Common myeloid progenitor, CD34-positive (primary cell): Measurements from ENCODE around the gene KRTAP29-1. TPM values are rescaled to one million over a fixed set of nuclear protein-coding genes. Genes with fewer than 3 reads are reported as not detected.
"Not testable (repeated sequence)": the region's sequence is repeated elsewhere in the genome, so short reads cannot be mapped to it uniquely, and the experiment has no call there.

Experiments used
- CTCF ChIA-PET: fragments of 350-600 bp; sonication (Branson Sonifier 250); formaldehyde crosslinking; loops from one replicate; lab custom pipeline; 2021; ENCODE audit warnings: antibody characterized with exemption; lab: Charles Lee
- POLR2A ChIA-PET: fragments of 350-600 bp; sonication (Branson Sonifier 250); formaldehyde crosslinking; loops from one replicate; lab custom pipeline; 2021; ENCODE audit warnings: antibody characterized with exemption; lab: Charles Lee
- DNase-seq, 3 donors: peaks; one replicate each; pipeline versions ENCODE4 v3.0.0 to v3.0.0-alpha.2; 2013
- H3K27ac ChIP-seq, 2 experiments: 1 replicate in 1 of 2; 2 replicates in 1 of 2; pipeline ENCODE4 v1.7.0; 2013; ENCODE audit warnings: inconsistent platforms in 2 of 2, low read length in 2 of 2, mild to moderate bottlenecking in 2 of 2, low read depth in 1 of 2, moderate library complexity in 1 of 2; ENCODE audit not compliant: severe bottlenecking in 2 of 2, insufficient read depth in 1 of 2, poor library complexity in 1 of 2
- H3K27me3 ChIP-seq, 5 experiments: replicated peaks in 2 of 5; 1 replicate in 3 of 5; 2 replicates in 2 of 5; pipeline versions ENCODE4 v1.6.1 to v1.7.0; 2013; ENCODE audit warnings: low read length in 4 of 5, mild to moderate bottlenecking in 2 of 5, moderate library complexity in 2 of 5, inconsistent platforms in 1 of 5; ENCODE audit not compliant: insufficient read depth in 5 of 5, control insufficient read depth in 4 of 5
- H3K36me3 ChIP-seq, 4 experiments: 1 replicate in 2 of 4; 2 replicates in 2 of 4; pipeline versions ENCODE4 v1.6.1 to v1.7.0; 2013; ENCODE audit warnings: low read length in 3 of 4, control low read depth in 1 of 4, mild to moderate bottlenecking in 1 of 4; ENCODE audit not compliant: control insufficient read depth in 4 of 4, insufficient read depth in 4 of 4
- H3K4me1 ChIP-seq, 4 experiments: 1 replicate in 3 of 4; 2 replicates in 1 of 4; pipeline versions ENCODE4 v1.6.1 to v1.7.1; 2013; ENCODE audit warnings: low read length in 3 of 4, mild to moderate bottlenecking in 3 of 4, control low read depth in 1 of 4, inconsistent platforms in 1 of 4, moderate library complexity in 1 of 4; ENCODE audit not compliant: control insufficient read depth in 4 of 4, insufficient read depth in 4 of 4; ENCODE audit errors: control extremely low read depth in 1 of 4
- H3K4me3 ChIP-seq, 7 experiments: 1 replicate in 4 of 7; 2 replicates in 3 of 7; pipeline versions ENCODE4 v1.5.1 to v1.7.0; 2013; ENCODE audit warnings: mild to moderate bottlenecking in 7 of 7, low read length in 6 of 7, moderate library complexity in 6 of 7, inconsistent platforms in 2 of 7, low read depth in 2 of 7, control low read depth in 1 of 7; ENCODE audit not compliant: insufficient read depth in 4 of 7, control insufficient read depth in 1 of 7; ENCODE audit errors: extremely low read depth in 1 of 7
- H3K9me3 ChIP-seq, 5 experiments: 1 replicate in 4 of 5; 2 replicates in 1 of 5; pipeline versions ENCODE4 v1.6.1 to v1.7.1; 2013; ENCODE audit warnings: low read length in 4 of 5, mild to moderate bottlenecking in 2 of 5, inconsistent platforms in 1 of 5, low read depth in 1 of 5, moderate library complexity in 1 of 5; ENCODE audit not compliant: control insufficient read depth in 4 of 5, insufficient read depth in 2 of 5; ENCODE audit errors: control extremely low read depth in 1 of 5
- WGBS: methylation state at CpG from one replicate; pipeline ENCODE4 v1.1.5; 2013; ENCODE audit not compliant: insufficient coverage; 5-methylcytosine and 5-hydroxymethylcytosine counted together
- polyA plus RNA-seq: library from polyadenylated mRNA; unstranded; fragments of 120-200 nt; gene quantifications from one replicate; pipeline ENCODE4 v1.2.1, GENCODE V29; 2013

Gene KRTAP29-1
- not detected for polyA plus RNA-seq

GRCh38 chr17:41301916-41302901 lies at the start of gene KRTAP29-1:
TSS of gene KRTAP29-1 (minus strand) at chr17:41302851. CDS start at chr17:41302851, 0 bp downstream.
- ChIA-PET CTCF (interaction anchor here (2.1 kb wide), 1 partner anchor 20 kb away, joined by 10 read pairs; no protein-coding TSS in a partner anchor), POLR2A (no interaction called here)
- H3K9me3 ChIP-seq: no peaks in the 10 kb centered on the region
- no peak within 1 kb of the TSS for H3K4me3 ChIP-seq
- no peaks in the 10 kb centered on the region for H3K36me3 ChIP-seq
- peaks cover 2 to 25% (median 3%) of the 10 kb centered on the region in 4 experiments for H3K4me1 ChIP-seq
- H3K27ac ChIP-seq: no peak within 1 kb of the TSS
- H3K27me3 ChIP-seq: no peaks in the 10 kb centered on the region
- DNase-seq: peak in 2 of 3 donors; percentile 49 to 53
- 80% methylated on average over 11 of the region's 11 CpGs for WGBS

GRCh38 chr17:41351177-41351576 lies 48.5 kb upstream of the KRTAP29-1 start:
- CTCF ChIA-PET: no interaction called here
- Histone ChIP-seq H3K27ac (no peak overlapping the region), H3K4me1 (no peaks in the 10 kb centered on the region), H3K9me3 (peaks cover 0 to 2% (median 0%) of the 10 kb centered on the region in 5 experiments), H3K36me3 (no peaks in the 10 kb centered on the region), H3K4me3 (no peak overlapping the region), H3K27me3 (peaks cover 0 to 3% (median 2%) of the 10 kb centered on the region in 5 experiments)
- no peak for DNase-seq
- POLR2A ChIA-PET: no interaction called here
- no CpG with 5 or more reads among the region's 2 CpGs for WGBS

- H3K27ac ChIP-seq, POLR2A ChIA-PET, DNase-seq, H3K4me3 ChIP-seq, H3K36me3 ChIP-seq, H3K27me3 ChIP-seq, H3K4me1 ChIP-seq, H3K9me3 ChIP-seq: not testable (repeated sequence)
- CTCF ChIA-PET: interaction anchor here (0.6 to 1.2 kb wide), 2 partner anchors 21 to 25 kb away, joined by 3 read pairs; no protein-coding TSS in a partner anchor
- 98% methylated on average over 6 of the region's 16 CpGs for WGBS
Measured at GRCh38 chr17:41350381-41350878, 47.8 kb upstream of the KRTAP29-1 start, which contains the start of gene KRT33A. TSS of gene KRT33A (minus strand) at chr17:41350828. CDS start at chr17:41350767, 61 bp downstream.

GRCh38 chr17:41347869-41348760 lies 45.5 kb upstream of the KRTAP29-1 start:
- Histone ChIP-seq H3K4me1 (no peaks in the 10 kb centered on the region), H3K36me3 (no peaks in the 10 kb centered on the region), H3K9me3 (peaks cover 0 to 4% (median 0%) of the 10 kb centered on the region in 5 experiments), H3K27ac (no peak overlapping the region), H3K27me3 (peaks cover 0 to 3% (median 0%) of the 10 kb centered on the region in 5 experiments), H3K4me3 (no peak overlapping the region)
- peak in 1 of 3 donors; percentile 4 for DNase-seq
- ChIA-PET POLR2A (interaction anchor here (0.5 kb wide), 1 partner anchor 131 kb away, joined by 3 read pairs; no protein-coding TSS in a partner anchor), CTCF (interaction anchor here (0.5 kb wide), 1 partner anchor 431 kb away, joined by 3 read pairs; no protein-coding TSS in a partner anchor)
- 97% methylated on average over 7 of the region's 7 CpGs for WGBS

- POLR2A ChIA-PET, CTCF ChIA-PET: not testable (repeated sequence)
Measured at GRCh38 chr17:41346421-41346820, 43.8 kb upstream of the KRTAP29-1 start.

GRCh38 chr17:41345992-41346391 lies 43.3 kb upstream of the KRTAP29-1 start:
- Histone ChIP-seq H3K4me3 (no peak overlapping the region), H3K27me3 (peaks cover 0 to 3% (median 0%) of the 10 kb centered on the region in 5 experiments), H3K9me3 (peaks cover 0 to 13% (median 5%) of the 10 kb centered on the region in 5 experiments), H3K36me3 (no peaks in the 10 kb centered on the region), H3K27ac (no peak overlapping the region), H3K4me1 (no peaks in the 10 kb centered on the region)
- POLR2A ChIA-PET: no interaction called here
- no CpG with 5 or more reads among the region's 3 CpGs for WGBS
- CTCF ChIA-PET: no interaction called here
- DNase-seq: no peak

More at GRCh38 chr17:41346421-41346820, 43.8 kb upstream of the KRTAP29-1 start:
- WGBS: 96% methylated on average over 15 of the region's 16 CpGs
- H3K36me3 ChIP-seq, H3K4me3 ChIP-seq, DNase-seq, H3K27me3 ChIP-seq, H3K27ac ChIP-seq, H3K4me1 ChIP-seq: not testable (repeated sequence)
- H3K9me3 ChIP-seq: peaks cover 0 to 13% (median 5%) of the 10 kb centered on the region in 5 experiments
